H9 (cell line): ENCODE results near the gene CD164L2. TPM values are rescaled to one million over a fixed set of nuclear protein-coding genes. Genes with fewer than 3 reads are reported as not detected.

ENCODE experiments used
- DNase-seq: peaks from one replicate; pipeline ENCODE4 v3.0.0-alpha.2; 2017
- H2AFZ ChIP-seq: one replicate; pipeline ENCODE4 v1.6.1; 2013; ENCODE audit warnings: mild to moderate bottlenecking, low read length, control low read depth, moderate library complexity
- H2AK5ac ChIP-seq: 2 replicates; pipeline ENCODE4 v1.6.1; 2013; ENCODE audit warnings: low read length, control low read depth, mixed read lengths; ENCODE audit not compliant: insufficient read length
- H2BK120ac ChIP-seq: one replicate; pipeline ENCODE4 v1.6.1; 2013; ENCODE audit warnings: low read depth, mild to moderate bottlenecking, low read length, control low read depth, inconsistent platforms; ENCODE audit not compliant: poor library complexity, severe bottlenecking
- H2BK12ac ChIP-seq: 2 replicates; pipeline ENCODE4 v1.6.1; 2013; ENCODE audit warnings: low read length, control low read depth, mixed read lengths, low read depth; ENCODE audit not compliant: insufficient read length
- H2BK15ac ChIP-seq: 2 replicates; pipeline ENCODE4 v1.6.1; 2013; ENCODE audit warnings: low read depth, low read length, control low read depth
- H2BK20ac ChIP-seq: one replicate; pipeline ENCODE4 v1.6.1; 2013; ENCODE audit warnings: low read depth, mild to moderate bottlenecking, low read length, control low read depth, inconsistent platforms; ENCODE audit not compliant: poor library complexity, severe bottlenecking
- H2BK5ac ChIP-seq: 2 replicates; pipeline ENCODE4 v1.6.1; 2013; ENCODE audit warnings: low read length, control low read depth, mixed read lengths; ENCODE audit not compliant: insufficient read length
- H3K14ac ChIP-seq: 2 replicates; pipeline ENCODE4 v1.6.1; 2013; ENCODE audit warnings: low read length, control low read depth; ENCODE audit not compliant: insufficient read depth
- H3K18ac ChIP-seq: 2 replicates; pipeline ENCODE4 v1.6.1; 2013; ENCODE audit warnings: low read depth, mild to moderate bottlenecking, mixed read lengths, low read length, control low read depth; ENCODE audit not compliant: insufficient read length
- H3K23ac ChIP-seq: 2 replicates; pipeline ENCODE4 v1.6.1; 2013; ENCODE audit warnings: low read length, control low read depth, mixed read lengths, low read depth; ENCODE audit not compliant: insufficient read length
- H3K23me2 ChIP-seq: 2 replicates; pipeline ENCODE4 v1.6.1; 2013; ENCODE audit warnings: low read depth, mild to moderate bottlenecking, mixed read lengths, low read length, control low read depth; ENCODE audit not compliant: insufficient read length, poor library complexity, severe bottlenecking
- H3K27ac ChIP-seq: 2 replicates; pipeline ENCODE4 v1.5.1; 2013; ENCODE audit warnings: low read length, control low read depth, mixed read lengths, low read depth; ENCODE audit not compliant: insufficient read length
- H3K27me3 ChIP-seq: 2 replicates; pipeline ENCODE4 v1.6.1; 2013; ENCODE audit warnings: low read length, control low read depth, inconsistent platforms; ENCODE audit not compliant: insufficient read depth
- H3K4ac ChIP-seq: 2 replicates; pipeline ENCODE4 v1.6.1; 2013; ENCODE audit warnings: low read depth, mild to moderate bottlenecking, control low read depth, inconsistent platforms, low read length, moderate library complexity
- H3K4me1 ChIP-seq: 2 replicates; pipeline ENCODE4 v1.6.1; 2013; ENCODE audit warnings: low read length, control low read depth, inconsistent platforms; ENCODE audit not compliant: insufficient read depth
- H3K4me2 ChIP-seq: 2 replicates; pipeline ENCODE4 v1.6.1; 2013; ENCODE audit warnings: low read length, control low read depth, mixed read lengths; ENCODE audit not compliant: insufficient read length, insufficient read depth
- H3K56ac ChIP-seq: 2 replicates; pipeline ENCODE4 v1.6.1; 2013; ENCODE audit warnings: low read depth, mild to moderate bottlenecking, mixed read lengths, low read length, control low read depth; ENCODE audit not compliant: insufficient read length
- H3K79me1 ChIP-seq: 2 replicates; pipeline ENCODE4 v1.6.1; 2013; ENCODE audit warnings: low read depth, mild to moderate bottlenecking, moderate library complexity, low read length, control low read depth, inconsistent platforms; ENCODE audit not compliant: insufficient read depth, poor library complexity, severe bottlenecking
- H3K79me2 ChIP-seq: 2 replicates; pipeline ENCODE4 v1.6.1; 2013; ENCODE audit warnings: low read length, control low read depth, inconsistent platforms; ENCODE audit not compliant: insufficient read depth
- H3K9ac ChIP-seq: 2 replicates; pipeline ENCODE4 v1.6.1; 2013; ENCODE audit warnings: low read length, control low read depth, mixed read lengths; ENCODE audit not compliant: insufficient read length; ENCODE audit errors: extremely low read depth
- H3K9me3 ChIP-seq: one replicate; pipeline ENCODE4 v1.6.1; 2013; ENCODE audit warnings: low read depth, low read length, inconsistent platforms; ENCODE audit not compliant: control insufficient read depth
- H3T11ph ChIP-seq: one replicate; pipeline ENCODE4 v1.6.1; 2013; ENCODE audit warnings: mild to moderate bottlenecking, low read length, control low read depth, inconsistent platforms
- H4K20me1 ChIP-seq: one replicate; pipeline ENCODE4 v1.6.1; 2013; ENCODE audit not compliant: control insufficient read depth, insufficient read length, insufficient read depth
- H4K5ac ChIP-seq: 2 replicates; pipeline ENCODE4 v1.6.1; 2013; ENCODE audit warnings: low read depth, mild to moderate bottlenecking, mixed read lengths, low read length, control low read depth; ENCODE audit not compliant: insufficient read length
- H4K8ac ChIP-seq: replicated peaks from 2 replicates; pipeline ENCODE4 v1.6.1; 2013; ENCODE audit warnings: low read length, control low read depth, mixed read lengths, low read depth; ENCODE audit not compliant: insufficient read length
- H4K91ac ChIP-seq: 2 replicates; pipeline ENCODE4 v1.6.1; 2013; ENCODE audit warnings: low read depth, mild to moderate bottlenecking, moderate library complexity, mixed read lengths, low read length, control low read depth; ENCODE audit not compliant: insufficient read length
- H3K27ac Mint-ChIP-seq, 3 experiments: 2 replicates in 2 of 3; 3 replicates in 1 of 3; pipeline ENCODE4 v1.8.0; 2020 to 2021; ENCODE audit warnings: mixed read lengths in 3 of 3, mild to moderate bottlenecking in 1 of 3, moderate library complexity in 1 of 3
- H3K27me3 Mint-ChIP-seq: 2 replicates; pipeline ENCODE4 v1.8.0; 2021; ENCODE audit warnings: low read depth, mild to moderate bottlenecking, moderate library complexity, mixed read lengths
- H3K36me3 Mint-ChIP-seq, 3 experiments: 2 replicates in 2 of 3; 3 replicates in 1 of 3; pipeline ENCODE4 v1.8.0; 2020 to 2021; ENCODE audit warnings: low read depth in 3 of 3, mixed read lengths in 3 of 3; ENCODE audit not compliant: insufficient read depth in 1 of 3
- H3K4me1 Mint-ChIP-seq, 2 experiments: 2 replicates each; pipeline ENCODE4 v1.8.0; 2020; ENCODE audit warnings: mixed read lengths in 2 of 2
- H3K4me3 Mint-ChIP-seq, 2 experiments: 2 replicates in 1 of 2; 3 replicates in 1 of 2; pipeline ENCODE4 v1.8.0; 2020 to 2021; ENCODE audit warnings: mild to moderate bottlenecking in 2 of 2, mixed read lengths in 2 of 2, moderate library complexity in 1 of 2
- H3K9me3 Mint-ChIP-seq, 2 experiments: 2 replicates in 1 of 2; 3 replicates in 1 of 2; pipeline ENCODE4 v1.8.0; 2020; ENCODE audit warnings: mild to moderate bottlenecking in 2 of 2, mixed read lengths in 2 of 2, moderate library complexity in 1 of 2
- CTCF ChIP-seq: fragments of 200-600 bp; sonication (generic); conservative IDR thresholded peaks from 3 replicates; pipeline ENCODE4 v1.8.0; 2021; ENCODE audit warnings: antibody characterized with exemption, mild to moderate bottlenecking
- WGBS: extraction: QIAGEN DNeasy Blood & Tissue Kit; methylation state at CpG from one replicate; pipeline ENCODE4 v1.1.7; 2013; ENCODE audit warnings: missing lambda C conversion rate, low lambda C conversion rate, mixed read lengths; ENCODE audit not compliant: insufficient read length; ENCODE audit errors: extremely low coverage; 5-methylcytosine and 5-hydroxymethylcytosine counted together
- total RNA-seq: library from RNA; stranded (reverse); gene quantifications from 2 replicates; pipeline ENCODE4 v1.2.1, GENCODE V29; 2021

CD164L2 gene
- total RNA-seq, 1 experiment from 2014 or later = 1.2 TPM

- Histone ChIP-seq H3K14ac (no peak overlapping the region), H3K23me2 (peaks cover 4% of the 10 kb centered on the region), H4K91ac (no peak overlapping the region), H3K4me1 (peaks cover 2% of the 10 kb centered on the region), H2AK5ac (no peak overlapping the region), H3K79me2 (no peaks in the 10 kb centered on the region), H2BK5ac (no peak overlapping the region), H3K9ac (no peak overlapping the region), H3K27me3 (no peaks in the 10 kb centered on the region), H3K9me3 (no peaks in the 10 kb centered on the region), H3K79me1 (no peaks in the 10 kb centered on the region), H2BK15ac (no peak overlapping the region), H4K5ac (no peak overlapping the region), H3K56ac (no peak overlapping the region), H3K23ac (no peak overlapping the region), H2BK12ac (no peak overlapping the region), H3K4ac (no peak overlapping the region), H4K20me1 (no peaks in the 10 kb centered on the region), H2AFZ (no peak overlapping the region), H3K18ac (no peak overlapping the region), H4K8ac (no peak overlapping the region), H3T11ph (no peak overlapping the region), H2BK20ac (no peak overlapping the region), H3K27ac (no peak overlapping the region), H3K4me2 (no peak overlapping the region), H2BK120ac (no peak overlapping the region)
- Mint-ChIP-seq H3K9me3 (no peaks in the 10 kb centered on the region; a peak in 2 of 5 replicates), H3K27me3 (no peaks in the 10 kb centered on the region; the same call in none of the 2 replicates), H3K4me3 (peak overlapping the region in 1 of 2 experiments; percentile 65; a peak in 3 of 5 replicates), H3K4me1 (peaks cover 34 to 40% of the 10 kb centered on the region in 2 experiments), H3K27ac (no peak overlapping the region), H3K36me3 (peaks cover 0 to 4% (median 3%) of the 10 kb centered on the region in 3 experiments; a peak in 2 of 7 replicates)
- DNase-seq = no peak
- WGBS = no CpG with 5 or more reads among the region's 18 CpGs
- no peak for TF ChIP-seq CTCF
These were observed 10.6 kb upstream of the CD164L2 start for GRCh38 chr1:27393641-27394281.
